Measurements from ENCODE around the gene GNAL. TPM values are rescaled to one million over a fixed set of nuclear protein-coding genes. Genes with fewer than 3 reads are reported as not detected.
A peak's percentile ranks its signal among the peaks of the same experiment; 100 is the strongest.
"Not testable (repeated sequence)": the region's sequence is repeated elsewhere in the genome, so short reads cannot be mapped to it uniquely, and the experiment has no call there.

The GNAL gene
- total RNA-seq, 2 experiments from 2014 or later: 0.04 to 0.27 TPM

- DNase-seq: no peak
- Mint-ChIP-seq H3K4me1 (no peaks in the 10 kb centered on the region), H3K4me3 (no peak overlapping the region), H3K36me3 (ENCODE audit: low read depth) (no peaks in the 10 kb centered on the region), H3K27ac (no peak overlapping the region), H3K27me3 (no peaks in the 10 kb centered on the region), H3K9me3 (no peaks in the 10 kb centered on the region)
- POLR2A ChIA-PET: no interaction called here
- CTCF ChIA-PET: interaction anchor here (0.6 to 1.6 kb wide), 2 partner anchors 13 to 65 kb away, joined by 3 to 6 read pairs; no protein-coding TSS in a partner anchor
These were observed 150.5 kb downstream of the GNAL start for GRCh38 chr18:11839556-11839955.

DNA sequence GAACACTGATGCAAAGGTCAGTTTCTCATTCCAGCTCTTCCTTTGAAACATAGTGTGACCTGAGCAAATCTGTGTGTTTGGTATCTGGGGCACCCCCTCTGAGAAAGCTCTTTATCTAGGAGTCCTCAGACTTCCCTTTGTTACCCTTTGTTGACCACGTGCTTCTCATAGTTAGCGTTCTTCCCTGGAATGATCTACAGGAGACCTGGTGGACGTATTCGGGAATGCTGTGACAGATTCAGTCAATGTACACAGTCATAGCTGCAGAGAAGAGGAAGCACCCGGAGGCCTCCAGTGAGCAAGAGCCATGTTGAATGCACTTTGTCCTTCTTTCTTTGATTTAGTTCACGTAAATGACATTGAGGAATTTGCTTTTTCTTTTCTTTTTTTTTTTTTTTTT lies 151.4 kb downstream of the GNAL start:
- no peak for DNase-seq
- ChIA-PET CTCF (interaction anchor here (0.5 to 1.6 kb wide), 4 partner anchors 10 to 160 kb away, joined by 3 read pairs; no protein-coding TSS in a partner anchor), POLR2A (no interaction called here)
- Mint-ChIP-seq H3K4me1 (no peaks in the 10 kb centered on the region), H3K4me3 (no peak overlapping the region), H3K36me3 (ENCODE audit: low read depth) (no peaks in the 10 kb centered on the region), H3K27me3 (no peaks in the 10 kb centered on the region), H3K9me3 (no peaks in the 10 kb centered on the region), H3K27ac (no peak overlapping the region)

- Mint-ChIP-seq H3K27ac (no peak overlapping the region), H3K9me3 (no peaks in the 10 kb centered on the region), H3K36me3 (ENCODE audit: low read depth) (no peaks in the 10 kb centered on the region), H3K27me3 (no peaks in the 10 kb centered on the region), H3K4me1 (no peaks in the 10 kb centered on the region), H3K4me3 (no peak overlapping the region)
- DNase-seq: no peak
- POLR2A ChIA-PET: no interaction called here
- CTCF ChIA-PET: interaction anchor here (1.0 kb wide), 1 partner anchor 140 kb away, joined by 3 read pairs; no protein-coding TSS in a partner anchor
These were observed 153.5 kb downstream of the GNAL start for GRCh38 chr18:11842562-11842961.

DNA sequence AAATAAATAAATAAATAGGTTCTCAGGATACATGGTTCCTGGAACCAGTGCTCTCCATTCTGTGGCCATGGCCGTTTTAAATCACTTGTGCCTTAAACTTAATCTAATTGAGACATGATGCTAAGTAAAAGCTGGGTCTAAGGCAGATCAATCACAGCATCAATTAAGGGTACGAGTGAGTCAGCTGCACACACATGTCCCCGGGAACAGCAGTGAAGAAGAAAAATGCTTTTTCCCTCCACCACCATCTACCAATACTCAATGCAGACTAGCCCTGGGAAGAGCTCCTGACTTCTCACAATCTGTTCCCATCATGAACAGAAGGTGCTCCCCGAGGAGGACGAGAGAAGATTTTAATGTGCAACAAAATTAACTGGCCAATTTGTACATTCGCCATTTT lies 155.4 kb downstream of the GNAL start:
- no peaks in the 10 kb centered on the region for H3K36me3 Mint-ChIP-seq (ENCODE audit: low read depth)
- peaks cover 5% of the 10 kb centered on the region for H3K27me3 Mint-ChIP-seq
- POLR2A ChIA-PET: no interaction called here
- no peak overlapping the region for H3K27ac Mint-ChIP-seq
- no peaks in the 10 kb centered on the region for H3K4me1 Mint-ChIP-seq
- no peaks in the 10 kb centered on the region for H3K9me3 Mint-ChIP-seq
- H3K4me3 Mint-ChIP-seq: no peak overlapping the region
- DNase-seq: no peak
- CTCF ChIA-PET: interaction anchor here (0.6 kb wide), 1 partner anchor 15 kb away, joined by 3 read pairs; no protein-coding TSS in a partner anchor

GRCh38 chr18:11845654-11846053 lies 156.6 kb downstream of the GNAL start:
- H3K27me3 Mint-ChIP-seq: peaks cover 5% of the 10 kb centered on the region
- DNase-seq: no peak
- CTCF ChIA-PET: interaction anchor here (0.5 to 0.7 kb wide), 2 partner anchors 18 to 55 kb away, joined by 3 read pairs; no protein-coding TSS in a partner anchor
- no peak overlapping the region for H3K27ac Mint-ChIP-seq
- no peaks in the 10 kb centered on the region for H3K9me3 Mint-ChIP-seq
- POLR2A ChIA-PET: no interaction called here
- H3K4me3 Mint-ChIP-seq: no peak overlapping the region
- H3K36me3 Mint-ChIP-seq (ENCODE audit: low read depth): no peaks in the 10 kb centered on the region
- peaks cover 11% of the 10 kb centered on the region for H3K4me1 Mint-ChIP-seq

- H3K27ac Mint-ChIP-seq: no peak overlapping the region
- ChIA-PET CTCF (interaction anchor here (0.6 to 1.2 kb wide), 2 partner anchors 14 to 18 kb away, joined by 3 read pairs; no protein-coding TSS in a partner anchor), POLR2A (no interaction called here)
- no peak for DNase-seq
- peaks cover 5% of the 10 kb centered on the region for H3K27me3 Mint-ChIP-seq
- H3K4me1 Mint-ChIP-seq: peaks cover 18% of the 10 kb centered on the region
- peaks cover 6% of the 10 kb centered on the region for H3K36me3 Mint-ChIP-seq (ENCODE audit: low read depth)
- H3K4me3 Mint-ChIP-seq: no peak overlapping the region
- no peaks in the 10 kb centered on the region for H3K9me3 Mint-ChIP-seq
These were observed 158.7 kb downstream of the GNAL start for GRCh38 chr18:11847811-11848210.

DNA sequence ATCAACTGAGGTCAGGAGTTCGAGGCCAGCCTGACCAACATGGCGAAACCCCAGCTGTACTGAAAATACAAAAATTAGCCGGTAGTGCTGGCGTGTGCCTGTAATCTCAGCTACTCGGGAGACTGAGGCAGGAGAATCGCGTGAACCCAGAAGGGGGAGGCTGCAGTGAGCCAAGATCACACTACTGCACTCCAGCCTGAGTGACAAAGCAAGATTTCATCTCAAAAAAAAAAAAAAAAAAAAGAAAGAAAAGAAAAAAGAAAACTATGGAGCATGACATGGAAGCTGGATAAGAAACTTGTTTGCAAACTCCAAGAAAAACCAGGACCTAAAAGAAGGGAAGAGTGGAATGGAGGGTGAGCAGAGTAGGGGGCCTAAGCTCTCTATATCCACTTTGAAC lies 160.2 kb downstream of the GNAL start:
- Mint-ChIP-seq H3K4me1 (peaks cover 28% of the 10 kb centered on the region), H3K27me3 (peaks cover 5% of the 10 kb centered on the region), H3K36me3 (ENCODE audit: low read depth) (peaks cover 6% of the 10 kb centered on the region), H3K27ac (no peak overlapping the region), H3K9me3 (no peaks in the 10 kb centered on the region), H3K4me3 (no peak overlapping the region)
- DNase-seq: no peak
- ChIA-PET POLR2A (no interaction called here), CTCF (interaction anchor here (0.7 to 1.1 kb wide), 2 partner anchors 12 to 16 kb away, joined by 3 to 5 read pairs; no protein-coding TSS in a partner anchor)

- peak; percentile 50 for DNase-seq
- Mint-ChIP-seq H3K4me3 (peak overlapping the region; percentile 100), H3K27ac (peak overlapping the region; percentile 100), H3K36me3 (ENCODE audit: low read depth) (peaks cover 6% of the 10 kb centered on the region), H3K27me3 (peaks cover 5% of the 10 kb centered on the region), H3K9me3 (no peaks in the 10 kb centered on the region), H3K4me1 (peaks cover 30% of the 10 kb centered on the region)
- ChIA-PET POLR2A (no interaction called here), CTCF (interaction anchor here (1.0 kb wide), 1 partner anchor 9 kb away, joined by 3 read pairs; no protein-coding TSS in a partner anchor)
These were observed 161.0 kb downstream of the GNAL start for GRCh38 chr18:11849841-11850634.

GRCh38 chr18:11850821-11851145 lies 161.7 kb downstream of the GNAL start:
- peaks cover 32% of the 10 kb centered on the region for H3K4me1 Mint-ChIP-seq
- POLR2A ChIA-PET: no interaction called here
- CTCF ChIA-PET: no interaction called here
- H3K4me3 Mint-ChIP-seq: peak overlapping the region; percentile 100
- no peaks in the 10 kb centered on the region for H3K9me3 Mint-ChIP-seq
- DNase-seq: no peak
- peak overlapping the region; percentile 100 for H3K27ac Mint-ChIP-seq
- peaks cover 6% of the 10 kb centered on the region for H3K36me3 Mint-ChIP-seq (ENCODE audit: low read depth)
- H3K27me3 Mint-ChIP-seq: peaks cover 5% of the 10 kb centered on the region

DNA sequence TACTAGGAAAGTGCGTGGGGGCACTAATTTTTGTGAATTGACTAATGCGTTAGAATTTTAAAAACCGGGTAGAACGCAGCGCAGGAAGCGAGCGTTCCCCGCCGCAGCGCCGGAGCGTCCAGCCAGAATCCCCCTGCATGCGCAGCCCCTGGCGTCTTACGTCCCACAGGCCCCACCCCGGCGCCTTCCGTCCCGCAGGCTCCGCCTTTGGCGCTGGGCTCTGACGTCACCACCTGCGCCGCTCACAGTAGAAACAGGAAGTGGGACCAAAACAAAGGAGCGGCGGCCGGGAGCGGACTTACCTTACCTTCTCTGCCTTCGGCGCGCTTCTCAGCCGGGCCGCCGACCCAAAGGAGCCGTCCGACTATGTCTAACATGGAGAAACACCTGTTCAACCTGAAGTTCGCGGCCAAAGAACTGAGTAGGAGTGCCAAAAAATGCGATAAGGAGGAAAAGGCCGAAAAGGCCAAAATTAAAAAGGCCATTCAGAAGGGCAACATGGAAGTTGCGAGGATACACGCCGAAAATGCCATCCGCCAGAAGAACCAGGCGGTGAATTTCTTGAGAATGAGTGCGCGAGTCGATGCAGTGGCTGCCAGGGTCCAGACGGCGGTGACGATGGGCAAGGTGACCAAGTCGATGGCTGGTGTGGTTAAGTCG lies 162.2 kb downstream of the GNAL start, which contains the start of gene CHMP1B:
TSS of gene CHMP1B (plus strand) at position 268 of the 660 bp plus-strand sequence. CDS start at position 367, 99 bp downstream.
- ChIA-PET CTCF (no interaction called here), POLR2A (no interaction called here)
- H3K4me1 Mint-ChIP-seq: peaks cover 32% of the 10 kb centered on the region
- H3K27me3 Mint-ChIP-seq: peaks cover 5% of the 10 kb centered on the region
- H3K36me3 Mint-ChIP-seq (ENCODE audit: low read depth): peaks cover 6% of the 10 kb centered on the region
- DNase-seq: peak; percentile 97
- peak within 1 kb of the TSS; percentile 100 for H3K27ac Mint-ChIP-seq
- no peaks in the 10 kb centered on the region for H3K9me3 Mint-ChIP-seq
- H3K4me3 Mint-ChIP-seq: peak within 1 kb of the TSS; percentile 100

- Mint-ChIP-seq H3K36me3 (ENCODE audit: low read depth) (peaks cover 6% of the 10 kb centered on the region), H3K4me3 (peak overlapping the region; percentile 100), H3K27me3 (peaks cover 5% of the 10 kb centered on the region), H3K27ac (peak overlapping the region; percentile 100), H3K9me3 (no peaks in the 10 kb centered on the region), H3K4me1 (peaks cover 32% of the 10 kb centered on the region)
- ChIA-PET POLR2A (no interaction called here), CTCF (no interaction called here)
- DNase-seq: peak; percentile 65
These were observed 162.8 kb downstream of the GNAL start for GRCh38 chr18:11851806-11852337.

DNA sequence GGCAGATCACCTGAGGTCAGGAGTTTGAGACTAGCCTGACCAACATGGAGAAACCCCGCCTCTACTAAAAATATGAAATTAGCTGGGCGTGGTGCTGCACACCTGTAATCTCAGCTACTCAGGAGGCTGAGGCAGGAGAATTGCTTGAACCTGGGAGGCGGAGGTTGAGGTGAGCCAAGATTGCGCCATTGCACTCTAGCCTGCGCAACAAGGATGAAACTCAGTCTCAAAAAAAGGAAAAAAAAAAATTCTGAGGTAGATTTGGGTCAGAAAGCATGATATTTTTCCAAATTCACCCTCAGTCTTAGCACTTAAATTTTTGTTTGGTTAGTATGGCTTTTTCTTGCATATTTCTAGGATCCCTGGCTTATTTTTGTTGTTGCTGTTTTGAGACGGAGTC lies 165.5 kb downstream of the GNAL start:
- POLR2A ChIA-PET; H3K9me3 Mint-ChIP-seq; DNase-seq; CTCF ChIA-PET; H3K27me3 Mint-ChIP-seq; H3K36me3 Mint-ChIP-seq (ENCODE audit: low read depth); H3K27ac Mint-ChIP-seq; H3K4me3 Mint-ChIP-seq: not testable (repeated sequence)
- peaks cover 32% of the 10 kb centered on the region for H3K4me1 Mint-ChIP-seq

Measured in activated CD4-positive, alpha-beta T cell treated with anti-CD3 and anti-CD28 coated beads, Interleukin-2, amount 10 ng/mL, durations not matched to agents 7 days and 5 days (primary cell).